Stimulated activated naive CD4-positive, alpha-beta T cell (primary cell): ENCODE data around the gene CD1E.
"Not testable (repeated sequence)": the region's sequence is repeated elsewhere in the genome, so short reads cannot be mapped to it uniquely, and the experiment has no call there.

Experiments
- DNase-seq, 6 experiments: peaks; one replicate each; lab custom pipeline; 2025; lab: John Stamatoyannopoulos, UW

The CD1E gene

GRCh38 chr1:158362482-158362881 lies 8.8 kb downstream of the CD1E start:
- no peak for DNase-seq

GRCh38 chr1:158362941-158363340 lies 9.2 kb downstream of the CD1E start:
- DNase-seq = no peak

DNA sequence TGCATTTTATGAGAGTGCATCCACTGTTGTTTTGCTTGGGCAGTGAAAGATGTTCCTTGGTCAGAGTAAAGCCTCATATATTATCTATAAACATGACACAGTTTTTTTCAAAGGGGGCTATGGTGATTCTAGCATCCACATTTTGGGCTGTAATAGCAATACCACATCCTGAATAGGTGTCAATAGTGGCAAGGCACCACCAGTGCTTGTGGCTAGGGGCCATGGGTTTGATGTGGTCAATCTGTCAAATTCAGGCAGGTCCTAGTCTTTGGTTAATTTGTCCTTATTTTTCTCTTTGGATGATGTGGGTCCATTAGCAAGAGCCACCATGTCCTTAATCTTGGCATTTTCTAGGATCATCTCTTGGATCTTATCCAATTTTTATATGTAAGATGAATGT lies 13.1 kb downstream of the CD1E start:
- DNase-seq = no peak

DNA sequence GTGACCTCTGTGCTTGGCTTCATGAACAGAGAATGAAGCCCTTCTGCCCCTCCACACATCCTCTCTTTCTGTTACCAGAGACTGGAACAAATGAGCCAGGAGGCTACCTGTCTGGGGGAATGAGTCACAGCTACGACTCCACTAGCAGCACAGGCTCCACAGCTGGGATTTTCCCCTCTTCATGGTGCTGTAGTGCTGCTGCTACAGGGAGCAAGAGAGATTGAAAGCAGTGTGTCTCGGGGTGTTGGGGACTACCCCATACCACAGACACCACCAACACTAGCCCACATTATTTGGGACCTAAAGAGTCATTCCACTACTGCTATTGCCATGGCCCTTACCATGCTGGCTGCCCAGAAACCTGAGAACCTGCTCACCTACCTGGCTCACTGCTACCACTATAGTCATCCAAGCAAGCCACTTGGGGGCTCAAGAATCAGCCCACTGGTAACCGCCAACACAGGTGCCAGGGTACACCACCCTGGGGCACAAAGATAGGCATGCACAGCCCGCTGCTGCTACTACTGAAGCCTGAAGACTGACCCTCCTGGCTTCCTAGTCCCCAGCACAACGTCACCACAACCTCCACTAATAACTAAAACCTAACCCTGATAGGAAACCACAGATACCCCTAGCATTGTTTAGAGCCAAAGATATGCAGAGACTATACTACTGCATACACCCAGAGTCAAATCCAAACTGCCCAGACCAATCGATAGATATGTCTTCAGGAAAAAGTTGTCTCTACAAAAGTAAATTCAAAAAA lies 17.7 kb downstream of the CD1E start:
- DNase-seq = no peak

DNA sequence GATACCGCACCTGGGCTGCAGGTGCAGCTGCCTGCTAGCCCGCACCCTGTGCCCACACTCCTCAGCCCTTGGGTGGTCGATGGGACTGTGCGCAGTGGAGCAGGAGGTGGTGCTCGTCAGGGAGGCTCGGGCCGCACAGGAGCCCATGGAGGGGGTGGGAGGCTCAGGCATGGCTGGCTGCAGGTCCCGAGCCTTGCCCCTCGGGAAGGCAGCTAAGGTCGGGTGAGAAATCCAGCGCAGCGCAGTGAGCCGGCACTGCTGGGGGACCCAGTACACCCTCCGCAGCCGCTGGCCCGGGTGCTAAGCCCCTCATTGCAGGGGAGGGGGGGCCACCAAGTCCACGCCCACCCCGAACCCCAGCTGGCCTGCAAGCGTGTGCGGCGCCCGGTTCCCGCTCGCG lies 20.4 kb downstream of the CD1E start:
- DNase-seq = not testable (repeated sequence)

DNA sequence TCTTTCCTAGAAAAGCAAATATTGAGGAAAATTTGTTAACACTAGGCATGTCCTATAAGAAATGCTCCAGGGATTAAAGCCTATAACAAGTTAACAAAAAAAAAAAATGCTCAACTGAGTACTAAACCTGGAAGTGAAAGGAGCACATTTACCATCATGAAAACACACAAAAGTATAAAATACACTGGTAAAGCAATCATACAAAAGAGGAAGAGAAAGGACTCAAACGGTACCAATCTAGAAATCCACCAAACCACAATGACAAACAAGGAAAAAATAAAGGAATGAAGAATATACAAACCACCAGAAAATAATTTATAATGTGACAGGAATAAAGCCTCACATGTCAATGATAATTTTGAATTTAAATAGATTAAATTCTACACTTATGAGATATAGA lies 21.2 kb downstream of the CD1E start:
- no peak for DNase-seq

GRCh38 chr1:158390331-158390730 lies 36.6 kb downstream of the CD1E start:
- DNase-seq = no peak

- DNase-seq = no peak
Observed at GRCh38 chr1:158391099-158391498, 37.4 kb downstream of the CD1E start.

DNA sequence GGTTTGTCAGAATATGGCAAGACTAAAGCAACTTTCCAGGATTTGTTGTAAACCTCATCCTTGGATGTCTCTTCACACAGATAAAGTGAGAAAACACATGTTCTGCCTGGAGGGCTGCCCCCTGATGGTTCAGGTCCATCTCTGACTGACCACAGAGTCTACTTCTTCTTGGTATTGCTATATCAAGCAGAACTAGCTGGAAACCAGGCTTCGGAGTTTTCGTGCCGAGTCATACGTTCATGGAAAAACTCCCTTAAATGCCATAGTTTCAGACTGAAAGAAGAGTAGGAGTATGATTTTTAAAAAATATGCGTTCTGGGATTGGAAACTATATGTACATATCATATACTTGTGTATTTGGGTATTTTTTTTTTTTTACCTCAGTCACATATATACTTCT lies 39.8 kb downstream of the CD1E start:
- no peak for DNase-seq

- no peak for DNase-seq
Observed at GRCh38 chr1:158396646-158397045, 43.0 kb downstream of the CD1E start.

GRCh38 chr1:158398818-158399514 lies 45.3 kb downstream of the CD1E start, which contains the start of gene OR10T2:
TSS of gene OR10T2 (minus strand) at chr1:158399466. CDS start at chr1:158399466, 0 bp downstream.
- no peak for DNase-seq

DNA sequence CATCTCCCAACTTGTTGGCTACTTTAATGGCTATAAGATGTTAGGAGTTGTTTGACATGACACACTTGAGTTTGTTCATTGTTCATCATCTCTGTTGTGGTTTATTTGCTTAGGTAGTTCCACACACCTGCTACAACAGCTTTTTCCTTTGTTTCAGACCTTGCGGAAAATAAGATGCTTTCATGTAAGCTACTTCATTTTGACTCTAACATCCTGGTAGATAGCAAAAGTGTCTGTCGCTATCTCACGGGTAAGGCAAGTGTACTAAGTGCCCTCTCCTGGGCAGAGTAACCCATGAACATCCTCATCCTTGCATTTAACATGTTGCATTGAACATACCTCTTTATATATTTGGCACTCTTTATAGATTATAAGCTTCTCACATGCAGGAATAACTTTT lies 47.2 kb downstream of the CD1E start:
- no peak for DNase-seq

DNA sequence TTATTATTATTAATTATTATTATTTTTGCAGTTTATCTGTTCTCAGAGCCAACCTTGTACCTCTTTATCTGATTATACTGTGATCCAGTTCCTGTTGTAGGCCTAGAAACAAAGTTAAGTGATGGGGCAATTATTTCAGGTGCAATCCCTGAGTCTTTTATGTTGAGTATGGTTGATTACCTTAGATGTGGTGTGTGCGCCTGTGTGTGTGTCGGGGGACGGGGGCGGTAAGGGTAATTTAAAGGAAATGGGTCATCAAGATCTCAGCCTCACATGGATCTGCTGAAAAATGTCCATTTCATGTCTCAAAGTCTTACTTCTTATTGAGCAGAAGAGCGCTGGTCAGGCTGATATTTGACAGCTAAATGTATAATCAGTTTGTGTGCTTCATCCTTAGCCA lies 53.4 kb downstream of the CD1E start:
- DNase-seq = no peak
